ENCODE results near the gene KCTD13.

The KCTD13 gene

GRCh38 chr16:29862383-29862883 is 63.6 kb downstream of the KCTD13 start:
- H3K4me3 ChIP-seq (ENCODE audit: low read depth, low read length): peak overlapping the region; percentile 99
- peak overlapping the region; percentile 99 for H3K4me2 ChIP-seq (ENCODE audit: low read length)
- H3K36me3 ChIP-seq (ENCODE audit: control insufficient read depth, insufficient read depth, low read length): no peaks in the 10 kb centered on the region
- no peaks in the 10 kb centered on the region for H3K9me3 ChIP-seq (ENCODE audit: control insufficient read depth, low read length)
- H3K79me2 ChIP-seq: peaks cover 12% of the 10 kb centered on the region
- H3K27ac ChIP-seq: peak overlapping the region; percentile 91
- TF ChIP-seq, protein P1, sequence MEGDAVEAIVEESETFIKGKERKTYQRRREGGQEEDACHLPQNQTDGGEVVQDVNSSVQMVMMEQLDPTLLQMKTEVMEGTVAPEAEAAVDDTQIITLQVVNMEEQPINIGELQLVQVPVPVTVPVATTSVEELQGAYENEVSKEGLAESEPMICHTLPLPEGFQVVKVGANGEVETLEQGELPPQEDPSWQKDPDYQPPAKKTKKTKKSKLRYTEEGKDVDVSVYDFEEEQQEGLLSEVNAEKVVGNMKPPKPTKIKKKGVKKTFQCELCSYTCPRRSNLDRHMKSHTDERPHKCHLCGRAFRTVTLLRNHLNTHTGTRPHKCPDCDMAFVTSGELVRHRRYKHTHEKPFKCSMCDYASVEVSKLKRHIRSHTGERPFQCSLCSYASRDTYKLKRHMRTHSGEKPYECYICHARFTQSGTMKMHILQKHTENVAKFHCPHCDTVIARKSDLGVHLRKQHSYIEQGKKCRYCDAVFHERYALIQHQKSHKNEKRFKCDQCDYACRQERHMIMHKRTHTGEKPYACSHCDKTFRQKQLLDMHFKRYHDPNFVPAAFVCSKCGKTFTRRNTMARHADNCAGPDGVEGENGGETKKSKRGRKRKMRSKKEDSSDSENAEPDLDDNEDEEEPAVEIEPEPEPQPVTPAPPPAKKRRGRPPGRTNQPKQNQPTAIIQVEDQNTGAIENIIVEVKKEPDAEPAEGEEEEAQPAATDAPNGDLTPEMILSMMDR (IDR thresholded peaks at IDR 0.05): no peak
- H2AFZ ChIP-seq: peak overlapping the region; percentile 86
- no peaks in the 10 kb centered on the region for H3K27me3 ChIP-seq (ENCODE audit: control insufficient read depth, insufficient read depth, low read length)
- H3K9ac ChIP-seq: peak overlapping the region; percentile 40
- peaks cover 4% of the 10 kb centered on the region for H3K4me1 ChIP-seq

- Histone ChIP-seq H2AFZ (no peak overlapping the region), H3K4me3 (ENCODE audit: low read depth, low read length) (no peak overlapping the region), H3K27ac (no peak overlapping the region), H3K9ac (no peak overlapping the region), H3K9me3 (ENCODE audit: control insufficient read depth, low read length) (no peaks in the 10 kb centered on the region), H3K4me1 (peaks cover 4% of the 10 kb centered on the region), H3K4me2 (ENCODE audit: low read length) (no peak overlapping the region), H3K79me2 (peaks cover 12% of the 10 kb centered on the region), H3K27me3 (ENCODE audit: control insufficient read depth, insufficient read depth, low read length) (no peaks in the 10 kb centered on the region), H3K36me3 (ENCODE audit: control insufficient read depth, insufficient read depth, low read length) (no peaks in the 10 kb centered on the region)
- TF ChIP-seq, protein P1 (IDR thresholded peaks at IDR 0.05): no peak
Measured at GRCh38 chr16:29860218-29860617, 65.8 kb downstream of the KCTD13 start.

DNA sequence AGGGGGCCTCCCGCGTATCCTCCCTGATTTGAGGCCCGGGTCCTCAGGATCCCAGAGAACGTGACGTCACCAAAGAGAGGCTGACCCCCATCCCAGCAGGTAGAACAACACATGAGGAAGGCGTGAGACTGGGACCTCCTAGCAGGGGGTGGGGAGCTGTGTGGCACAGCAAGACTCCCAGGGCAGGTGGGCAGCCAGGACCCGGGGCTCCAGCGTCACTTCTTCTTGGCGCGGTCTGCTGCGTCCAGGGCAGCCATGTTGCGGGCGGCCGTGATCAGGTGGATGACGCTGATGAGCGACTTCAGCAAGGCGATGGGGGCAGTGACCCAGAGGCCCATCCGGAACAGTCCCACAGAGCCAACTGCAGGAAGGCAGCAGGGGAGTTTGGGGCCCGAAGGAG is 67.1 kb downstream of the KCTD13 start:
- Histone ChIP-seq H3K27ac (no peak overlapping the region), H3K27me3 (ENCODE audit: control insufficient read depth, insufficient read depth, low read length) (no peaks in the 10 kb centered on the region), H3K4me3 (ENCODE audit: low read depth, low read length) (no peak overlapping the region), H3K9ac (no peak overlapping the region), H2AFZ (no peak overlapping the region), H3K9me3 (ENCODE audit: control insufficient read depth, low read length) (no peaks in the 10 kb centered on the region), H3K4me1 (peaks cover 4% of the 10 kb centered on the region), H3K36me3 (ENCODE audit: control insufficient read depth, insufficient read depth, low read length) (no peaks in the 10 kb centered on the region), H3K79me2 (peaks cover 12% of the 10 kb centered on the region), H3K4me2 (ENCODE audit: low read length) (no peak overlapping the region)
- TF ChIP-seq, protein P1 (IDR thresholded peaks at IDR 0.05): no peak

DNA sequence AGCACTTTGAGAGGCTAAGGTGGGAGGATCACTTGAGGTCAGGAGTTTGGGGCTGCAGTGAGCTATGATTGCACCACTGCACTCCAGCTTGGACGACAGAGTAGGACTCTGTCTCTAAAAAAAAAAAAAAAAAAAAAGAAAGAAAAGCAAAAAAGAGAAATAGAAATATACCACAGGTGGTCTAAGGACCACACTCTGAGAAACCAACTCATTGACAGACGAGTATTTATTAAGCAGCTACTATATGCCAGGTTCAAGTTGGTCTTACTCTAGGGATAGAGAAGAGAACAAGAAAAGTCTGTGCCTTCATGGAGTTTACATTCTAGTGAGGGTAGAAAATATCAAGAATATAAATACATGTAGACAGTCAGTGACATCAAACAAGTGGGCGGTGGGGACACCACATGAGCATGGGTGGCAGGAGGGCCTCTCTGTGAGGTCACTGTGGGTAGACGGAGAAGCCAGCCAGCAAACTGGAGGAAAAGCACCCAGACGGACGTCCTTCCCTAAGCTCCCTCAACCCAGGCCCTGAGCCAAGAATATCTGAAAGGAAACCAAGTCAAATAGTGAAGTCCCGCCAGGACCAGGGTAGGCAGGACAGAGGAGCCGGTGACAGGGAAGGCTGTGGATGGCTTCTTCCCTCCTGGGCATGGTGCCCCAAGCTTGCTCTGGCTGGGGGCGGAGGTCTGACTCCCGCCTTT is 67.7 kb downstream of the KCTD13 start:
- TF ChIP-seq, protein P1 (IDR thresholded peaks at IDR 0.05): no peak
- H3K79me2 ChIP-seq: peaks cover 12% of the 10 kb centered on the region
- H3K27me3 ChIP-seq (ENCODE audit: control insufficient read depth, insufficient read depth, low read length): no peaks in the 10 kb centered on the region
- no peak overlapping the region for H3K9ac ChIP-seq
- no peaks in the 10 kb centered on the region for H3K36me3 ChIP-seq (ENCODE audit: control insufficient read depth, insufficient read depth, low read length)
- H3K4me3 ChIP-seq (ENCODE audit: low read depth, low read length): no peak overlapping the region
- H3K9me3 ChIP-seq (ENCODE audit: control insufficient read depth, low read length): no peaks in the 10 kb centered on the region
- no peak overlapping the region for H2AFZ ChIP-seq
- H3K27ac ChIP-seq: no peak overlapping the region
- peaks cover 4% of the 10 kb centered on the region for H3K4me1 ChIP-seq
- no peak overlapping the region for H3K4me2 ChIP-seq (ENCODE audit: low read length)
